Heart right ventricle (tissue), 16 donors: ENCODE measurements around the gene TNF. TPM values are rescaled to one million over a fixed set of nuclear protein-coding genes. Genes with fewer than 3 reads are reported as not detected.

Experiments used
- ATAC-seq, 8 donors: fragments of 200-7000 bp; cut with Tn5 transposase; one replicate each; pipeline ENCODE4 v1.9.1; 2020; ENCODE audit warnings: mild to moderate bottlenecking in 8 of 8, moderate library complexity in 8 of 8, moderate number of reproducible peaks in 1 of 8
- DNase-seq, 2 donors: peaks; one replicate each; pipeline ENCODE4 v3.0.0-alpha.2; 2020
- H3K27ac ChIP-seq, 10 donors: fragments of 200-600 bp; sonication (generic) in 2 of 10; one replicate each; pipeline versions ENCODE4 v1.5.0 to v1.8.0; 2020 to 2022; ENCODE audit warnings: mild to moderate bottlenecking in 3 of 10
- H3K27me3 ChIP-seq, 7 donors: fragments of 200-600 bp; one replicate each; pipeline ENCODE4 v1.8.0; 2021 to 2022; ENCODE audit warnings: mild to moderate bottlenecking in 2 of 7
- H3K36me3 ChIP-seq, 9 donors: fragments of 200-600 bp; sonication (generic) in 1 of 9; one replicate each; pipeline versions ENCODE4 v1.5.0 to v1.8.0; 2020 to 2022; ENCODE audit warnings: mild to moderate bottlenecking in 2 of 9
- H3K4me1 ChIP-seq, 9 donors: fragments of 200-600 bp; sonication (generic) in 1 of 9; one replicate each; pipeline versions ENCODE4 v1.5.0 to v1.8.0; 2020 to 2022; ENCODE audit warnings: mild to moderate bottlenecking in 4 of 9
- H3K4me3 ChIP-seq, 10 donors: fragments of 200-600 bp; sonication (generic) in 2 of 10; one replicate each; pipeline versions ENCODE4 v1.5.0 to v1.8.0; 2020 to 2022; ENCODE audit warnings: mild to moderate bottlenecking in 7 of 10, moderate library complexity in 2 of 10
- H3K9me3 ChIP-seq, 11 donors: fragments of 200-600 bp in 10 of 11; sonication (generic) in 2 of 11; one replicate each; pipeline versions ENCODE4 v1.5.0 to v1.8.0; 2013 to 2022; ENCODE audit warnings: mild to moderate bottlenecking in 2 of 11, control low read depth in 1 of 11, moderate library complexity in 1 of 11
- WGBS, 2 donors: extraction: QIAGEN DNeasy Blood & Tissue Kit; methylation state at CpG; one replicate each; pipeline ENCODE4 v1.1.7; 2013; ENCODE audit warnings: inconsistent platforms in 1 of 2; 5-methylcytosine and 5-hydroxymethylcytosine counted together
- intact Hi-C, 10 donors: fragments of 100-400 bp; cut with DNase I; formaldehyde crosslinking; loops; one replicate each; pipeline versions ENCODE4 v1.11.1 to v1.14.2; 2022
- polyA plus RNA-seq, 2 donors: library from polyadenylated mRNA; stranded (reverse); fragments of 200-250 nt; gene quantifications; one replicate each; pipeline ENCODE4 v1.2.3, GENCODE V29; 2013
- total RNA-seq, 10 donors: library from RNA; stranded (reverse); fragmentation: NEBNext Ultra II Directional in 3 of 10; extraction: Animal tissue kit (Norgen Biotek cat#: 25700) in 3 of 10; gene quantifications; one replicate each; pipeline versions ENCODE4 v1.2.1 to v1.2.4, GENCODE V29; 2021 to 2023
- TF ChIP-seq, protein P1 (sequence below), 9 donors: fragments of 200-600 bp; sonication (generic) in 2 of 9; IDR thresholded peaks; one replicate each; pipeline versions ENCODE4 v1.5.0 to v1.8.0; 2021 to 2022; ENCODE audit warnings: antibody characterized with exemption in 9 of 9, mild to moderate bottlenecking in 5 of 9, moderate library complexity in 1 of 9
- donor health status: Arrhythmogenic right ventricular cardiomyopathy.
- donor health status: ischemic (EF 13 %, LVEDD 7.1; RV severe dilation, severe dysfunction).
- donor health status: healthy with polysubstance abuse.
- donor health status: DM: no; HTN: yes; CAD: no.
- donor health status: DM: no; HTN: no; CAD: no.
- donor health status: ischemic (EF 25% LVEDD 6.9; RV normal size, moderate dysfunction).
- donor health status: ischemic (EF 25% LVEDD 5.7; RV mildly dilated, moderate dysfunction).
- donor health status: healthy.
- donor health status: DM: yes; HTN: yes; CAD: no.
- donor health status: Ischemic cardiomyopathy.
- donor health status: ischemic (EF 35%, LVEDD 5.7; RV mildly dilated, moderate dysfunction).
- donor health status: nonischemic (EF 11% LVEDD 7.7; RV severe dilation, severe dysfunction).
- donor health status: DM: yes; HTN: yes; CAD: no.
- donor health status: PGD.
- donor health status: ischemic (EF 29% LVEDD 5.4; RV normal size, mild dysfunction).
- donor health status: nonischemic (EF 23%, LVEDD 6.1; RV moderate dilation, normal function).

Gene TNF
- total and polyA plus RNA-seq, 12 donors: 0.16 to 3.0 (median 0.60) TPM; not detected in 1

DNA sequence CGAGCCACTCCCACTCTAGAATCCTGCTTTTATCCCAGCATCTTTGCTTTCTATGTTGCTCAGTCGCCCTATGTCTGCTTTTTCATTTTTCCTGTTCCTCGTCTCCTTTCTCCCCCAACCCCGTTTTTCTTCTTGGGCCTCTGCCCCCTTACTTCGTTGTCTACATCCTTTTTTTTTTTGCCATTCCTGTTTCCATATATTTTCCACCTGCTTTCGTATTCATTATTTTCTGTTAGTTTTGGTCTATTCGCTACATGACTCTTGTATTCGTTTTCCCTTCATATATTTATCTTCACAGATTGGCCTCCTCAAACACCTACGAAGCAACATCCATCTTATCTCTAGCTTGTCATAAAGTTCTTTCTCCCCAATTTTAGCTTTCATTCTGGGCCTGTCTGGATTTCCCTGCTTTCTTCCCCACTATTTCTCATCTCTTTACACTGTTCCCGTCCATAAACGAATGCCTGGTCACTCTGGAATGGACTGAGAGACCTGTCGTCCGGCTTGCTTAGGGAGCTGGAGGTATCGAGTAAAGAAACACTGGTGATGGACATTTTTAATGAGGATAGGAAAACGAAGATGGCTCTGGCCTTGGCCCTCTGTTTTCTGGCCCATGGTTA lies 46.1 kb downstream of the TNF start:
- TF ChIP-seq, protein P1, sequence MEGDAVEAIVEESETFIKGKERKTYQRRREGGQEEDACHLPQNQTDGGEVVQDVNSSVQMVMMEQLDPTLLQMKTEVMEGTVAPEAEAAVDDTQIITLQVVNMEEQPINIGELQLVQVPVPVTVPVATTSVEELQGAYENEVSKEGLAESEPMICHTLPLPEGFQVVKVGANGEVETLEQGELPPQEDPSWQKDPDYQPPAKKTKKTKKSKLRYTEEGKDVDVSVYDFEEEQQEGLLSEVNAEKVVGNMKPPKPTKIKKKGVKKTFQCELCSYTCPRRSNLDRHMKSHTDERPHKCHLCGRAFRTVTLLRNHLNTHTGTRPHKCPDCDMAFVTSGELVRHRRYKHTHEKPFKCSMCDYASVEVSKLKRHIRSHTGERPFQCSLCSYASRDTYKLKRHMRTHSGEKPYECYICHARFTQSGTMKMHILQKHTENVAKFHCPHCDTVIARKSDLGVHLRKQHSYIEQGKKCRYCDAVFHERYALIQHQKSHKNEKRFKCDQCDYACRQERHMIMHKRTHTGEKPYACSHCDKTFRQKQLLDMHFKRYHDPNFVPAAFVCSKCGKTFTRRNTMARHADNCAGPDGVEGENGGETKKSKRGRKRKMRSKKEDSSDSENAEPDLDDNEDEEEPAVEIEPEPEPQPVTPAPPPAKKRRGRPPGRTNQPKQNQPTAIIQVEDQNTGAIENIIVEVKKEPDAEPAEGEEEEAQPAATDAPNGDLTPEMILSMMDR (IDR thresholded peaks at IDR 0.05): no peak
- H3K27me3 ChIP-seq: no peaks in the 10 kb centered on the region
- no peak for DNase-seq
- ATAC-seq: no peak
- no peaks in the 10 kb centered on the region for H3K9me3 ChIP-seq
- peaks cover 0 to 42% (median 29%) of the 10 kb centered on the region in 9 donors for H3K36me3 ChIP-seq
- intact Hi-C loops: loop anchor here in 2 of 10 donors (2.0 to 5.0 kb wide), 2 partner anchors 31 to 276 kb away; partner anchors contain the start of genes BAG6 (in 1 of the 2) and EHMT2 (in 1 of the 2)
- H3K4me3 ChIP-seq: peak overlapping the region; percentile 68 to 99 (median 80)
- peaks cover 0 to 24% (median 21%) of the 10 kb centered on the region in 9 donors for H3K4me1 ChIP-seq
- H3K27ac ChIP-seq: peak overlapping the region; percentile 83 to 99 (median 96)
- WGBS, 2 donors: 6 to 8% methylated on average over 15 of the region's 15 CpGs

- no peak for ATAC-seq
- WGBS, 2 donors: 21 to 26% methylated on average over 4 of the region's 4 CpGs
- TF ChIP-seq, protein P1 (IDR thresholded peaks at IDR 0.05): no peak
- intact Hi-C loops: loop anchor here in 2 of 10 donors (2.0 to 5.0 kb wide), 2 partner anchors 31 to 275 kb away; partner anchors contain the start of genes BAG6 (in 1 of the 2) and EHMT2 (in 1 of the 2)
- DNase-seq: no peak
- Histone ChIP-seq H3K4me1 (peaks cover 0 to 24% (median 21%) of the 10 kb centered on the region in 9 donors), H3K9me3 (no peaks in the 10 kb centered on the region), H3K36me3 (peaks cover 0 to 48% (median 35%) of the 10 kb centered on the region in 9 donors), H3K4me3 (peak overlapping the region in 8 of 10 donors; percentile 70 to 99 (median 86)), H3K27ac (peak overlapping the region in 8 of 10 donors; percentile 12 to 99 (median 95)), H3K27me3 (no peaks in the 10 kb centered on the region)
These were observed 46.6 kb downstream of the TNF start for GRCh38 chr6:31621991-31622390.

DNA sequence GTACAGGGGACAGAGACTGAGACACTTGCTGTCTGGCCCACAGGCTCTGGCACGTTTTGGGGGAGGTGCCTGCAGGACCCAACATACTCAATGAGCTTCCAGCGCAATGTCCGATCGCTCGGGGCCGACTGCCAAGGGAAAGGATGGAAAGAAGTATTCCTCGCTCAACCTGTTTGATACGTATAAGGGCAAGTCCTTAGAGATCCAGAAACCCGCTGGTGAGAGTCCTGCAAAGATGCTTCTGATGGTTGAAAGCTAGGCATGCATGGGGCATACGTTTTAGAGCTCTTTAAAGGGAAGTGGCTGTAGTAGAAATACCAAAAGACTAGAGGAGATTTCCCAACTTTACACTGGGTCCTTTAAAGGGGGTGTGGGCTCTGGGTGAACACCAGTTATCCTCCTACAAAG lies 47.3 kb downstream of the TNF start:
- DNase-seq (no peak), ATAC-seq (no peak)
- WGBS, 2 donors: 44 to 57% methylated on average over 10 of the region's 10 CpGs
- intact Hi-C loops: loop anchor here in 1 of 10 donors (5.0 kb wide), 1 partner anchor 275 kb away; the partner anchor contains the start of gene EHMT2
- Histone ChIP-seq H3K27ac (peak overlapping the region in 5 of 10 donors; percentile 12 to 99 (median 95)), H3K9me3 (no peaks in the 10 kb centered on the region), H3K4me1 (peaks cover 0 to 24% (median 21%) of the 10 kb centered on the region in 9 donors), H3K27me3 (no peaks in the 10 kb centered on the region), H3K4me3 (peak overlapping the region in 2 of 10 donors; percentile 74 to 79), H3K36me3 (peaks cover 0 to 55% (median 42%) of the 10 kb centered on the region in 9 donors)
- TF ChIP-seq, protein P1 (IDR thresholded peaks at IDR 0.05): no peak

DNA sequence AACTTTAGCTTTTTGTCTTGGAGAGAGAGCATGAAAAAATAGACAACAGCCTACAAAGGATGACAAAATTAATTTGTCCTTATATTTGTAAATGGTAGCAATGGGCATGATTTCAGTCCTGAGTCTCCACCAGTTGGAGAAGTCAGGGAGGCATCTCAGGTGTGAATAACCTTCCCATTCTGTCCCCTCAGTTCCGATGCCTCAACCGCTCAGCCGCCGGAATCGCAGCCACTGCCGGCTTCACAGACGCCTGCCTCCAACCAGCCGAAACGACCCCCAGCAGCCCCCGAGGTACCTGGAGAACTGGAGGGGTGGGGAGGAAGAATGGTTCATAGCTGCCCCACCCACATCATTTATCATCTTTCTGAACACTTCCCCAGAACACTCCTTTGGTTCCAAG lies 48.7 kb downstream of the TNF start:
- Histone ChIP-seq H3K27ac (no peak overlapping the region), H3K4me1 (peaks cover 0 to 24% (median 21%) of the 10 kb centered on the region in 9 donors), H3K36me3 (peaks cover 4 to 69% (median 56%) of the 10 kb centered on the region in 9 donors), H3K9me3 (no peaks in the 10 kb centered on the region), H3K4me3 (no peak overlapping the region), H3K27me3 (no peaks in the 10 kb centered on the region)
- WGBS, 2 donors: 92 to 93% methylated on average over 10 of the region's 10 CpGs
- TF ChIP-seq, protein P1 (IDR thresholded peaks at IDR 0.05): no peak
- ATAC-seq: no peak
- DNase-seq: no peak
- intact Hi-C loops: loop anchor here in 1 of 10 donors (5.0 kb wide), 1 partner anchor 273 kb away; the partner anchor contains the start of gene EHMT2
